Measurements from ENCODE around the gene PPP3CA.

DNA sequence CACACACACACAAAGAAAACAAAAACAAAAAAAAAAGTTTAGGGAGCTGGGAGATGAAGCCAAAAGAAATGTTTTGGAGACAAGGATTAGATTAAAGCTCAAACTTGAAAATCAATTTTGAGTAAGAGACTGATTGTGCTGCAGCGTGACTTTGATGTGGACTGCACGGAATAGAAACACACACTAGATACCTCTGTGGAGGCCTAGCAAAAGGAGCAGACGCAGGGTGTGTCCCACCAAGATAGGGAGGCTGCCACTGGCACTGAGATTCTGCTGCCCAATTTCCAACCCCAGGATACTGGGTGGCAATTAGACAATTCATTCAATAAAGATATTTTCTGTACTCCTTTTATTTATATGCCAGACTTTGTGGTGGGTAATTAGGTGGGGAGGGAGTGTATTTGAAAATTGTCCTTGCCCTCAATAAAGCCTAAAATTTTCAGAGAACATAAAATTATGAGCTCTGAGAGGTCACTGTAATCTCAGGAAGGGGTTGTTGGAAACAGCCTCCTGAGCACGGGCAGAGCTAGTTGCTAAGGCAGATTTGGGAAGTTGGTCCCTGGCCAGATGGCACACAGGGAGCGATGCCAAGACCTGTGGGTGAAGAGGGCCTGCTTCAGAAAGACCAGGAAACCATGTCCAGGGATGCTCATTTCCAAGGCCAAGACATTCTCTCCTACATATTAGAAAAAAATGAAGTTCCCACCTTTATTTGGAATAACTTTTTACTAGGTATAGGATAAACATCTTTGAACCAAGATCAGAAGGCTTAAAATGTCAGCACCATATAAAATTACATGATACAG lies 1.9 kb upstream of the PPP3CA start:
- TF ChIP-seq, protein P1, sequence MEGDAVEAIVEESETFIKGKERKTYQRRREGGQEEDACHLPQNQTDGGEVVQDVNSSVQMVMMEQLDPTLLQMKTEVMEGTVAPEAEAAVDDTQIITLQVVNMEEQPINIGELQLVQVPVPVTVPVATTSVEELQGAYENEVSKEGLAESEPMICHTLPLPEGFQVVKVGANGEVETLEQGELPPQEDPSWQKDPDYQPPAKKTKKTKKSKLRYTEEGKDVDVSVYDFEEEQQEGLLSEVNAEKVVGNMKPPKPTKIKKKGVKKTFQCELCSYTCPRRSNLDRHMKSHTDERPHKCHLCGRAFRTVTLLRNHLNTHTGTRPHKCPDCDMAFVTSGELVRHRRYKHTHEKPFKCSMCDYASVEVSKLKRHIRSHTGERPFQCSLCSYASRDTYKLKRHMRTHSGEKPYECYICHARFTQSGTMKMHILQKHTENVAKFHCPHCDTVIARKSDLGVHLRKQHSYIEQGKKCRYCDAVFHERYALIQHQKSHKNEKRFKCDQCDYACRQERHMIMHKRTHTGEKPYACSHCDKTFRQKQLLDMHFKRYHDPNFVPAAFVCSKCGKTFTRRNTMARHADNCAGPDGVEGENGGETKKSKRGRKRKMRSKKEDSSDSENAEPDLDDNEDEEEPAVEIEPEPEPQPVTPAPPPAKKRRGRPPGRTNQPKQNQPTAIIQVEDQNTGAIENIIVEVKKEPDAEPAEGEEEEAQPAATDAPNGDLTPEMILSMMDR (IDR thresholded peaks at IDR 0.05), result no peak
- no peak for TF ChIP-seq POLR2A (IDR thresholded peaks at IDR 0.05)

All from right lobe of liver (tissue), 4 donors.